GM12874 (cell line): ENCODE results near the gene PTPN14.

Experiments
- CTCF ChIP-seq: IDR thresholded peaks from 2 replicates; pipeline ENCODE4 v1.5.1; 2011; ENCODE audit warnings: low read depth, mild to moderate bottlenecking, control low read depth, low read length, moderate library complexity; ENCODE audit not compliant: insufficient read depth

PTPN14 gene

GRCh38 chr1:214385428-214385827, 166.0 kb downstream of the PTPN14 start:
- TF ChIP-seq CTCF: no peak

- no peak for TF ChIP-seq CTCF
Observed at GRCh38 chr1:214384373-214385079, 166.9 kb downstream of the PTPN14 start.

- no peak for TF ChIP-seq CTCF
Observed at GRCh38 chr1:214383381-214384372, 167.7 kb downstream of the PTPN14 start.

- no peak for TF ChIP-seq CTCF
Observed at GRCh38 chr1:214380986-214381695, 170.3 kb downstream of the PTPN14 start.

- TF ChIP-seq CTCF: no peak
Observed at GRCh38 chr1:214380396-214380795, 171.0 kb downstream of the PTPN14 start.

GRCh38 chr1:214379236-214379970, 172.0 kb downstream of the PTPN14 start:
- no peak for TF ChIP-seq CTCF
